Measurements from ENCODE around the gene PPL. TPM values are rescaled to one million over a fixed set of nuclear protein-coding genes. Genes with fewer than 3 reads are reported as not detected.

PPL gene
- total and polyA plus RNA-seq, 2 of the 13 experiments (the other 11 are each of a cell fraction or from before 2014, with no cell fraction given): 5.7 to 6.6 TPM

DNA sequence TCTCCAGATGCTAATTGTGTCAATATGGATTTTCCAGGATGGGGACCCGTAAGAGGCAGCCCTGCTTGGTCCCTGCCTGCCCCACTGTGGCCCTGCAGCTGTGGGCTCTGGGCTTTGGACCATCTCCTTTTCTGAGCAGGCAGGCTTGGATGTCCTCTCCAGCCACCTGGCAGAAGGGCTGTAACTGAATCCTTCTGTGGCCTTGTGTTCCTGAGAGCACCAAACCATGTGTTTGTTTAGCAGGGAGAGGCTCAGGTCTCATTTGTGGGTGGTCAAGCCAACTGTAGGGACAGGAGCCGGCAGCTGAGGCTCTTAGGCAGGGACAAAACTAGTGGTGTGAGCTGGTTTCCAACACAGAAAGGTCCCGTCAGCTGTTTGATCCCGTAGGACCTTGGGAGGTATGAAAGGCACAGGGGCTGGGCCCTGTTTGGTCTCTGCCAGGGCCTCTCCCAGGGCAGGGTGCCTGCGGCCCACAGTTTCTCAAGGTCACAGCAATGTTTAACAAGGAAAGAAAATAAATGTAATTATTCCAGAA is 39.7 kb upstream of the PPL start (continued):
- TF ChIP-seq, protein P1, sequence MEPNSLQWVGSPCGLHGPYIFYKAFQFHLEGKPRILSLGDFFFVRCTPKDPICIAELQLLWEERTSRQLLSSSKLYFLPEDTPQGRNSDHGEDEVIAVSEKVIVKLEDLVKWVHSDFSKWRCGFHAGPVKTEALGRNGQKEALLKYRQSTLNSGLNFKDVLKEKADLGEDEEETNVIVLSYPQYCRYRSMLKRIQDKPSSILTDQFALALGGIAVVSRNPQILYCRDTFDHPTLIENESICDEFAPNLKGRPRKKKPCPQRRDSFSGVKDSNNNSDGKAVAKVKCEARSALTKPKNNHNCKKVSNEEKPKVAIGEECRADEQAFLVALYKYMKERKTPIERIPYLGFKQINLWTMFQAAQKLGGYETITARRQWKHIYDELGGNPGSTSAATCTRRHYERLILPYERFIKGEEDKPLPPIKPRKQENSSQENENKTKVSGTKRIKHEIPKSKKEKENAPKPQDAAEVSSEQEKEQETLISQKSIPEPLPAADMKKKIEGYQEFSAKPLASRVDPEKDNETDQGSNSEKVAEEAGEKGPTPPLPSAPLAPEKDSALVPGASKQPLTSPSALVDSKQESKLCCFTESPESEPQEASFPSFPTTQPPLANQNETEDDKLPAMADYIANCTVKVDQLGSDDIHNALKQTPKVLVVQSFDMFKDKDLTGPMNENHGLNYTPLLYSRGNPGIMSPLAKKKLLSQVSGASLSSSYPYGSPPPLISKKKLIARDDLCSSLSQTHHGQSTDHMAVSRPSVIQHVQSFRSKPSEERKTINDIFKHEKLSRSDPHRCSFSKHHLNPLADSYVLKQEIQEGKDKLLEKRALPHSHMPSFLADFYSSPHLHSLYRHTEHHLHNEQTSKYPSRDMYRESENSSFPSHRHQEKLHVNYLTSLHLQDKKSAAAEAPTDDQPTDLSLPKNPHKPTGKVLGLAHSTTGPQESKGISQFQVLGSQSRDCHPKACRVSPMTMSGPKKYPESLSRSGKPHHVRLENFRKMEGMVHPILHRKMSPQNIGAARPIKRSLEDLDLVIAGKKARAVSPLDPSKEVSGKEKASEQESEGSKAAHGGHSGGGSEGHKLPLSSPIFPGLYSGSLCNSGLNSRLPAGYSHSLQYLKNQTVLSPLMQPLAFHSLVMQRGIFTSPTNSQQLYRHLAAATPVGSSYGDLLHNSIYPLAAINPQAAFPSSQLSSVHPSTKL (CRISPR knock-in tag; IDR thresholded peaks at IDR 0.05): peak; percentile 47; the same call in 1 of the 2 replicates
- TF ChIP-seq, protein P2, sequence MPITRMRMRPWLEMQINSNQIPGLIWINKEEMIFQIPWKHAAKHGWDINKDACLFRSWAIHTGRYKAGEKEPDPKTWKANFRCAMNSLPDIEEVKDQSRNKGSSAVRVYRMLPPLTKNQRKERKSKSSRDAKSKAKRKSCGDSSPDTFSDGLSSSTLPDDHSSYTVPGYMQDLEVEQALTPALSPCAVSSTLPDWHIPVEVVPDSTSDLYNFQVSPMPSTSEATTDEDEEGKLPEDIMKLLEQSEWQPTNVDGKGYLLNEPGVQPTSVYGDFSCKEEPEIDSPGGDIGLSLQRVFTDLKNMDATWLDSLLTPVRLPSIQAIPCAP (CRISPR knock-in tag; IDR thresholded peaks at IDR 0.05; ENCODE audit: low read depth): no peak
- TF ChIP-seq MIER2 (CRISPR knock-in tag; IDR thresholded peaks at IDR 0.05) (0 out of 2 replicates have a peak, but pooled peaks have one; percentile 34), STAG1 (CRISPR knock-in tag; IDR thresholded peaks at IDR 0.05) (peak; percentile 20; the same call in 1 of the 2 replicates), HDAC1 (CRISPR knock-in tag; IDR thresholded peaks at IDR 0.05) (no peak), ZNF768 (CRISPR knock-in tag; IDR thresholded peaks at IDR 0.05) (peak; percentile 25; the same call in 1 of the 2 replicates), ZNF891 (CRISPR knock-in tag; IDR thresholded peaks at IDR 0.05) (peak; percentile 30; the same call in 1 of the 2 replicates), ZNF567 (CRISPR knock-in tag; IDR thresholded peaks at IDR 0.05; ENCODE audit: borderline replicate concordance) (peak; percentile 56; the same call in 1 of the 2 replicates), GATAD2A (CRISPR knock-in tag; IDR thresholded peaks at IDR 0.05) (0 out of 2 replicates have a peak, but pooled peaks have one; percentile 22), SIX4 (CRISPR knock-in tag; IDR thresholded peaks at IDR 0.05) (no peak), RAD21 (CRISPR knock-in tag; IDR thresholded peaks at IDR 0.05) (no peak), ZNF83 (CRISPR knock-in tag; IDR thresholded peaks at IDR 0.05; ENCODE audit: borderline replicate concordance) (no peak), TGIF2 (CRISPR knock-in tag; IDR thresholded peaks at IDR 0.05) (no peak), FOXK1 (CRISPR knock-in tag; IDR thresholded peaks at IDR 0.05; ENCODE audit: borderline replicate concordance, low read depth) (peak; percentile 23; the same call in 1 of the 2 replicates), HNRNPL (IDR thresholded peaks at IDR 0.05; ENCODE audit: low read depth, low read length) (0 out of 2 replicates have a peak, but pooled peaks have one; percentile 53), MEIS1 (CRISPR knock-in tag; IDR thresholded peaks at IDR 0.05; ENCODE audit: borderline replicate concordance) (no peak), PAWR (CRISPR knock-in tag; IDR thresholded peaks at IDR 0.05; ENCODE audit: borderline replicate concordance) (0 out of 2 replicates have a peak, but pooled peaks have one; percentile 58), CBX5 (CRISPR knock-in tag; IDR thresholded peaks at IDR 0.05; ENCODE audit: borderline replicate concordance) (0 out of 2 replicates have a peak, but pooled peaks have one; percentile 59), ZC3H13 (CRISPR knock-in tag; IDR thresholded peaks at IDR 0.05) (no peak), ARNT (IDR thresholded peaks at IDR 0.05) (no peak)
- TF ChIP-seq, protein P3, sequence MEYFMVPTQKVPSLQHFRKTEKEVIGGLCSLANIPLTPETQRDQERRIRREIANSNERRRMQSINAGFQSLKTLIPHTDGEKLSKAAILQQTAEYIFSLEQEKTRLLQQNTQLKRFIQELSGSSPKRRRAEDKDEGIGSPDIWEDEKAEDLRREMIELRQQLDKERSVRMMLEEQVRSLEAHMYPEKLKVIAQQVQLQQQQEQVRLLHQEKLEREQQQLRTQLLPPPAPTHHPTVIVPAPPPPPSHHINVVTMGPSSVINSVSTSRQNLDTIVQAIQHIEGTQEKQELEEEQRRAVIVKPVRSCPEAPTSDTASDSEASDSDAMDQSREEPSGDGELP (IDR thresholded peaks at IDR 0.05; ENCODE audit: borderline replicate concordance, low read depth): peak; percentile 65; the same call in 1 of the 2 replicates
- TF ChIP-seq, protein P4, sequence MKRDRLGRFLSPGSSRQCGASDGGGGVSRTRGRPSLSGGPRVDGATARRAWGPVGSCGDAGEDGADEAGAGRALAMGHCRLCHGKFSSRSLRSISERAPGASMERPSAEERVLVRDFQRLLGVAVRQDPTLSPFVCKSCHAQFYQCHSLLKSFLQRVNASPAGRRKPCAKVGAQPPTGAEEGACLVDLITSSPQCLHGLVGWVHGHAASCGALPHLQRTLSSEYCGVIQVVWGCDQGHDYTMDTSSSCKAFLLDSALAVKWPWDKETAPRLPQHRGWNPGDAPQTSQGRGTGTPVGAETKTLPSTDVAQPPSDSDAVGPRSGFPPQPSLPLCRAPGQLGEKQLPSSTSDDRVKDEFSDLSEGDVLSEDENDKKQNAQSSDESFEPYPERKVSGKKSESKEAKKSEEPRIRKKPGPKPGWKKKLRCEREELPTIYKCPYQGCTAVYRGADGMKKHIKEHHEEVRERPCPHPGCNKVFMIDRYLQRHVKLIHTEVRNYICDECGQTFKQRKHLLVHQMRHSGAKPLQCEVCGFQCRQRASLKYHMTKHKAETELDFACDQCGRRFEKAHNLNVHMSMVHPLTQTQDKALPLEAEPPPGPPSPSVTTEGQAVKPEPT (CRISPR knock-in tag; IDR thresholded peaks at IDR 0.05; ENCODE audit: low read depth): 0 out of 2 replicates have a peak, but pooled peaks have one; percentile 41

Measured in HepG2 (cell line).